GM12892 (cell line): ENCODE data around the gene SFRP5.

Source experiments
- POLR2A ChIP-seq: IDR thresholded peaks from 2 replicates; pipeline ENCODE4 v1.6.1; 2011; ENCODE audit warnings: low read depth, low read length, control low read depth
- POLR2AphosphoS5 ChIP-seq: IDR thresholded peaks from 2 replicates; pipeline ENCODE4 v1.6.1; 2011; ENCODE audit warnings: low read depth, low read length, control low read depth

- no peak for TF ChIP-seq POLR2A
- TF ChIP-seq POLR2AphosphoS5, result no peak
Observed at GRCh38 chr10:97763411-97763810, 8.4 kb downstream of the SFRP5 start.
